ENCODE measurements around the gene RGPD5.
"Not testable (repeated sequence)": the region's sequence is repeated elsewhere in the genome, so short reads cannot be mapped to it uniquely, and the experiment has no call there.

DNA sequence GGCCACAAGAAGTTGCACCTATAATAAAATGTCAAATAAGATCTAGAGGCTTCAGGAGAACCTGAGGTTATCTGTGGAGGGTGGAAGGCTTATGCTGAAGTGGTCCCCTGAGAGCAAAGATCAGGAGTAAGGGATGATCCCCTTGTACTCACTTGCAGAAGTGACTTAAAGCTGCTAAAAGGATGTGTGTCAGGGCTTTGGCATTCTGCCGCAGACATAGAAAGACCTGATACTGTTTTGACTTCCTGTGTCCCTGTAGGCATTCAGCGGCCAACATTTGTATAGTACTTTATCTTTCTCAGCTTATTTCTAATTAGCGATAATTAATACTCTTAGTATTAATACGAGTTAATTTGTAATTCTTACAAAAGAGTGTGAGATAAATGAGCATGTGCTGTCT lies 94.3 kb downstream of the RGPD5 start:
- TF ChIP-seq, protein P1, sequence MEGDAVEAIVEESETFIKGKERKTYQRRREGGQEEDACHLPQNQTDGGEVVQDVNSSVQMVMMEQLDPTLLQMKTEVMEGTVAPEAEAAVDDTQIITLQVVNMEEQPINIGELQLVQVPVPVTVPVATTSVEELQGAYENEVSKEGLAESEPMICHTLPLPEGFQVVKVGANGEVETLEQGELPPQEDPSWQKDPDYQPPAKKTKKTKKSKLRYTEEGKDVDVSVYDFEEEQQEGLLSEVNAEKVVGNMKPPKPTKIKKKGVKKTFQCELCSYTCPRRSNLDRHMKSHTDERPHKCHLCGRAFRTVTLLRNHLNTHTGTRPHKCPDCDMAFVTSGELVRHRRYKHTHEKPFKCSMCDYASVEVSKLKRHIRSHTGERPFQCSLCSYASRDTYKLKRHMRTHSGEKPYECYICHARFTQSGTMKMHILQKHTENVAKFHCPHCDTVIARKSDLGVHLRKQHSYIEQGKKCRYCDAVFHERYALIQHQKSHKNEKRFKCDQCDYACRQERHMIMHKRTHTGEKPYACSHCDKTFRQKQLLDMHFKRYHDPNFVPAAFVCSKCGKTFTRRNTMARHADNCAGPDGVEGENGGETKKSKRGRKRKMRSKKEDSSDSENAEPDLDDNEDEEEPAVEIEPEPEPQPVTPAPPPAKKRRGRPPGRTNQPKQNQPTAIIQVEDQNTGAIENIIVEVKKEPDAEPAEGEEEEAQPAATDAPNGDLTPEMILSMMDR (IDR thresholded peaks at IDR 0.05), result not testable (repeated sequence)
- not testable (repeated sequence) for TF ChIP-seq POLR2A (IDR thresholded peaks at IDR 0.05)

All from body of pancreas (tissue), 4 donors.